Thoracic aorta (tissue), 2 donors: ENCODE results near the gene COLQ. TPM values are rescaled to one million over a fixed set of nuclear protein-coding genes. Genes with fewer than 3 reads are reported as not detected.
A peak's percentile ranks its signal among the peaks of the same experiment; 100 is the strongest.

Experiments
- ATAC-seq: fragments of 150-250 bp; one replicate; pipeline ENCODE4 v1.8.0; 2017; ENCODE audit warnings: low read depth; ENCODE audit not compliant: insufficient number of reproducible peaks, low FRiP score
- DNase-seq: peaks from one replicate; pipeline ENCODE4 v3.0.0-alpha.2; 2020; ENCODE audit warnings: low spot score
- H3K27ac ChIP-seq, 2 donors: fragments of 200-600 bp; sonication (generic); 1 replicate in 1 of 2; 2 replicates in 1 of 2; pipeline ENCODE4 v1.5.1; 2016; ENCODE audit warnings: mild to moderate bottlenecking in 2 of 2, moderate library complexity in 2 of 2
- H3K27me3 ChIP-seq: fragments of 200-600 bp; sonication (generic); replicated peaks from 2 replicates; pipeline ENCODE4 v1.6.0; 2016; ENCODE audit warnings: mild to moderate bottlenecking; ENCODE audit not compliant: insufficient read depth
- H3K36me3 ChIP-seq: fragments of 200-600 bp; sonication (generic); one replicate; pipeline ENCODE4 v1.5.1; 2016
- H3K4me1 ChIP-seq, 2 donors: fragments of 200-600 bp; sonication (generic); 1 replicate in 1 of 2; 2 replicates in 1 of 2; pipeline versions ENCODE4 v1.5.1 to v1.6.0; 2016; ENCODE audit warnings: low read depth in 2 of 2, mild to moderate bottlenecking in 1 of 2; ENCODE audit not compliant: control insufficient read depth in 1 of 2
- H3K4me3 ChIP-seq: fragments of 200-600 bp; sonication (generic); 2 replicates; pipeline ENCODE4 v1.5.1; 2016; ENCODE audit warnings: mild to moderate bottlenecking
- H3K9me3 ChIP-seq: fragments of 200-600 bp; sonication (generic); 2 replicates; pipeline ENCODE4 v1.5.1; 2016
- total RNA-seq, 2 donors: library from RNA; depleted of rRNA; stranded (reverse); fragments of >200 nt; gene quantifications; one replicate each; pipeline versions ENCODE4 v1.1.0 to v1.2.3, GENCODE V29; 2016
- TF ChIP-seq, protein P1 (sequence below): fragments of 200-600 bp; sonication (generic); IDR thresholded peaks from one replicate; pipeline ENCODE4 v1.5.1; 2019; ENCODE audit warnings: antibody characterized with exemption

The COLQ gene
- total RNA-seq, 2 donors from 2014 or later: 3.2 to 9.3 TPM

DNA sequence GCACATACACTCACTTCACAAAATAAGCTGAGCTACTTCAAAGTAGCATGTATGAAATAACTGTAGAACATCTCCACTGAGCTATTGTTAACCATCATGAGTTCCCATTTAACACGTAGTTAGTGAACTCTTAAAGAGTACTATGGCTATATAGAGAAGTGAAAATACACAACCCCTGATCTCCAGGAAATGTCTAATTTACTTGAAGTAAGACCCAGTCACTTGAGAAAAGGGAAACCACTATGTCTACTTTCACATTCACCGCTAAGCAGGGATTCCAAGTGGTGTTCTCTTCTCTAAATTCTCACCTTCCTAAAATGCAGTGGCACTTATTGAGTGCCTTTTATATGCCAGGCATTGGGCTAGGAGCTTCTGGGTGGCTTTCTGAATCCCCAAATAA is 35.0 kb upstream of the COLQ start:
- Histone ChIP-seq H3K9me3 (no peaks in the 10 kb centered on the region), H3K27me3 (no peaks in the 10 kb centered on the region), H3K27ac (no peak overlapping the region), H3K4me1 (no peaks in the 10 kb centered on the region), H3K36me3 (no peaks in the 10 kb centered on the region), H3K4me3 (no peak overlapping the region)
- ATAC-seq (no peak), DNase-seq (no peak)
- TF ChIP-seq, protein P1, sequence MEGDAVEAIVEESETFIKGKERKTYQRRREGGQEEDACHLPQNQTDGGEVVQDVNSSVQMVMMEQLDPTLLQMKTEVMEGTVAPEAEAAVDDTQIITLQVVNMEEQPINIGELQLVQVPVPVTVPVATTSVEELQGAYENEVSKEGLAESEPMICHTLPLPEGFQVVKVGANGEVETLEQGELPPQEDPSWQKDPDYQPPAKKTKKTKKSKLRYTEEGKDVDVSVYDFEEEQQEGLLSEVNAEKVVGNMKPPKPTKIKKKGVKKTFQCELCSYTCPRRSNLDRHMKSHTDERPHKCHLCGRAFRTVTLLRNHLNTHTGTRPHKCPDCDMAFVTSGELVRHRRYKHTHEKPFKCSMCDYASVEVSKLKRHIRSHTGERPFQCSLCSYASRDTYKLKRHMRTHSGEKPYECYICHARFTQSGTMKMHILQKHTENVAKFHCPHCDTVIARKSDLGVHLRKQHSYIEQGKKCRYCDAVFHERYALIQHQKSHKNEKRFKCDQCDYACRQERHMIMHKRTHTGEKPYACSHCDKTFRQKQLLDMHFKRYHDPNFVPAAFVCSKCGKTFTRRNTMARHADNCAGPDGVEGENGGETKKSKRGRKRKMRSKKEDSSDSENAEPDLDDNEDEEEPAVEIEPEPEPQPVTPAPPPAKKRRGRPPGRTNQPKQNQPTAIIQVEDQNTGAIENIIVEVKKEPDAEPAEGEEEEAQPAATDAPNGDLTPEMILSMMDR: no peak

- no peak for ATAC-seq
These were observed 32.2 kb upstream of the COLQ start for GRCh38 chr3:15553749-15554148.

DNA sequence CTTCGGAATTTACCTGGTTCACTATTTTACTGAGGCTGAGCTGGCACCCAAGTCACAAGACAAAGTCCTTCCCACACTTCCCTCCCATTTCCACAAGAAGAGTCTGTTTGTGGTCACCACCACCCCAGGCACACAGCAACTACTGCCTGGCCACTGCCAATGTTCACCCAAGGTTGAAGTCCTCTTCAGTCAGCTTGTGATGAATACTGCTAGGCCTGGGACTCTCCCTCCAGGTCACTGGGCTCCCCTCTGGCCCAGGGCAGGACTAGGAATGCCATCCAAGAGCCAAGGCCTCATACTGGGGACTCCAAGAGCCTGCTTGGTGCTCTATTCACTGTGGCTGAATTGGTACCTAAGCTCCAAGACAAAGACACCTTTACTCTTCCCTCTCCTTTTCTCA is 30.4 kb upstream of the COLQ start:
- Histone ChIP-seq H3K4me1 (no peaks in the 10 kb centered on the region), H3K27me3 (no peaks in the 10 kb centered on the region), H3K4me3 (no peak overlapping the region), H3K36me3 (no peaks in the 10 kb centered on the region), H3K9me3 (no peaks in the 10 kb centered on the region), H3K27ac (no peak overlapping the region)
- TF ChIP-seq, protein P1: no peak
- DNase-seq (no peak), ATAC-seq (no peak)

More at GRCh38 chr3:15553749-15554148, 32.2 kb upstream of the COLQ start:
- no peaks in the 10 kb centered on the region for H3K4me1 ChIP-seq
- no peak overlapping the region for H3K4me3 ChIP-seq
- H3K9me3 ChIP-seq: no peaks in the 10 kb centered on the region
- no peak for DNase-seq
- no peaks in the 10 kb centered on the region for H3K27me3 ChIP-seq
- no peak overlapping the region for H3K27ac ChIP-seq
- TF ChIP-seq, protein P1: no peak
- H3K36me3 ChIP-seq: no peaks in the 10 kb centered on the region

GRCh38 chr3:15549846-15550245 is 28.3 kb upstream of the COLQ start:
- TF ChIP-seq, protein P1: no peak
- no peaks in the 10 kb centered on the region for H3K9me3 ChIP-seq
- no peak overlapping the region for H3K4me3 ChIP-seq
- ATAC-seq (no peak), DNase-seq (no peak)
- H3K27ac ChIP-seq: no peak overlapping the region
- no peaks in the 10 kb centered on the region for H3K27me3 ChIP-seq
- no peaks in the 10 kb centered on the region for H3K4me1 ChIP-seq
- H3K36me3 ChIP-seq: no peaks in the 10 kb centered on the region

GRCh38 chr3:15542614-15543013 is 21.1 kb upstream of the COLQ start:
- H3K27me3 ChIP-seq: no peaks in the 10 kb centered on the region
- ATAC-seq (peak; percentile 48), DNase-seq (no peak)
- H3K4me3 ChIP-seq: peak overlapping the region; percentile 11
- TF ChIP-seq, protein P1: no peak
- H3K9me3 ChIP-seq: no peaks in the 10 kb centered on the region
- H3K4me1 ChIP-seq: peaks cover 11 to 12% of the 10 kb centered on the region in 2 donors
- H3K36me3 ChIP-seq: no peaks in the 10 kb centered on the region
- H3K27ac ChIP-seq: peak overlapping the region in 1 of 2 donors; percentile 17
